BLaER1 treated with 17β-estradiol and CSF1 and Interleukin-3, amounts not matched to agents 10 nM and 100 nM (cell line): ENCODE measurements around the gene PTPN3.

Experiments used
- H3K27ac ChIP-seq, 11 experiments: shearing (Covaris generic); formaldehyde crosslinking; 2 replicates each; pipeline ENCODE4 v1.8.1; 2022
- H3K27me3 ChIP-seq, 11 experiments: shearing (Covaris generic); formaldehyde crosslinking; 2 replicates each; pipeline ENCODE4 v1.8.1; 2022
- H3K36me3 ChIP-seq, 11 experiments: shearing (Covaris generic); formaldehyde crosslinking; 2 replicates each; pipeline ENCODE4 v1.8.1; 2022
- H3K4me1 ChIP-seq, 10 experiments: shearing (Covaris generic); formaldehyde crosslinking; 2 replicates each; pipeline ENCODE4 v1.8.1; 2022
- H3K4me2 ChIP-seq, 11 experiments: shearing (Covaris generic); formaldehyde crosslinking; 2 replicates each; pipeline ENCODE4 v1.8.1; 2022
- H3K4me3 ChIP-seq, 10 experiments: shearing (Covaris generic); formaldehyde crosslinking; 2 replicates each; pipeline ENCODE4 v1.8.1; 2022
- H3K9ac ChIP-seq, 11 experiments: shearing (Covaris generic); formaldehyde crosslinking; 2 replicates each; pipeline ENCODE4 v1.8.1; 2022
- H3K9me3 ChIP-seq, 11 experiments: shearing (Covaris generic); formaldehyde crosslinking; replicated peaks in 1 of 11; 2 replicates each; pipeline ENCODE4 v1.8.1; 2022
- H4K20me1 ChIP-seq, 11 experiments: shearing (Covaris generic); formaldehyde crosslinking; 2 replicates each; pipeline ENCODE4 v1.8.1; 2022
- Cebpa-rat ChIP-seq, 11 experiments: shearing (Covaris generic); IDR thresholded peaks; 2 replicates each; pipeline ENCODE4 v1.8.1; 2022

PTPN3 gene

DNA sequence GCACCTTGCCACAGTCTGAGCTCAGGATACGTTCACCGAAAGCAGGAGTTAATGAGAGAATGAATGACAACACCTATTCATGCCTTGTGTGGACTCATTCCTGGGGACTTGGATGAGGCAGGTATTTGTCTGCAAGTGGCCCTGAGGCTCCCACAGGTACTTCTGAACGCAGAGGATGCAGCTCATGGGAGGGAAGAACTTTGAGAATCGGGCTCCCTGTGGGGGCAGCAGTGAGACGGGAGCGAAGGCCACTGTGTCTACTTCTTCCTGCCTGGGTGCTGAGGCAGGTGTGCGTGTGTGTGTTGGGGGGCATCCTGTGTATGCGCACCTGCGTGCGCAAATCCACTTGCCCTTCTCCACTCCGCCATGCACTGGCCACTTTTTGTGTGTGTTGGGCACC, 42.2 kb downstream of the PTPN3 start:
- no peak for TF ChIP-seq Cebpa-rat (IDR thresholded peaks at IDR 0.05)
- H3K27me3 ChIP-seq, result peaks cover 0 to 99% (median 0%) of the 10 kb centered on the region in 11 experiments; a peak in 10 of 22 replicates
- H3K27ac ChIP-seq, result peak overlapping the region in 1 of 11 experiments; percentile 45; a peak in 1 of 22 replicates
- H3K4me3 ChIP-seq, result no peak overlapping the region
- no peaks in the 10 kb centered on the region for H3K9me3 ChIP-seq
- H3K9ac ChIP-seq, result no peak overlapping the region
- no peaks in the 10 kb centered on the region for H3K36me3 ChIP-seq
- peak overlapping the region in 8 of 11 experiments; percentile 64 to 88 (median 79); a peak in 16 of 22 replicates for H3K4me2 ChIP-seq
- peaks cover 21 to 74% (median 51%) of the 10 kb centered on the region in 10 experiments for H3K4me1 ChIP-seq
- peaks cover 0 to 62% (median 0%) of the 10 kb centered on the region in 11 experiments; a peak in 6 of 22 replicates for H4K20me1 ChIP-seq

DNA sequence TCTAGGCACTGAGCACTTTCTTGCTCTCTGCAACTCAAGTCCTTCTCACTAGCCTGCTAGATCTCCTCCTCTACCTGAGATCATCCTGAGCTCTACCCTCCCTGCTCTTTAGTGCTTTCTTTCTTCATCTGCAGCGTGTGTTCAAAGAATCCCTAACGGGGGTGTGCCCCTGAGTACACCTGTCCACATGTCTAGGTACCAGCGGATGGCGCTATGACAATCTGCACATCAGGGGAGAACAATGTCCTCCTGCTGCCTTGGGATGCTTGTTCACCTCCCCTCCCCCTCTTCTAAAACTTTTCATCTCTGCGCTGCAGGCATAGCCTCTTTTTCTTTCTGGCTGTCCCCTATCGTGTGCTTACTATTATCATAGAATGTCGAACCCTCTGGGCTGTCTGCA, 42.7 kb downstream of the PTPN3 start:
- Histone ChIP-seq H3K27me3 (peaks cover 0 to 99% (median 0%) of the 10 kb centered on the region in 11 experiments; a peak in 10 of 22 replicates), H4K20me1 (peaks cover 0 to 58% (median 0%) of the 10 kb centered on the region in 11 experiments; a peak in 6 of 22 replicates), H3K4me3 (no peak overlapping the region), H3K27ac (no peak overlapping the region), H3K9me3 (no peaks in the 10 kb centered on the region), H3K4me2 (peak overlapping the region in 7 of 11 experiments; percentile 73 to 88 (median 80); a peak in 13 of 22 replicates), H3K9ac (no peak overlapping the region), H3K36me3 (no peaks in the 10 kb centered on the region), H3K4me1 (peaks cover 21 to 74% (median 51%) of the 10 kb centered on the region in 10 experiments)
- TF ChIP-seq Cebpa-rat (IDR thresholded peaks at IDR 0.05), result no peak

DNA sequence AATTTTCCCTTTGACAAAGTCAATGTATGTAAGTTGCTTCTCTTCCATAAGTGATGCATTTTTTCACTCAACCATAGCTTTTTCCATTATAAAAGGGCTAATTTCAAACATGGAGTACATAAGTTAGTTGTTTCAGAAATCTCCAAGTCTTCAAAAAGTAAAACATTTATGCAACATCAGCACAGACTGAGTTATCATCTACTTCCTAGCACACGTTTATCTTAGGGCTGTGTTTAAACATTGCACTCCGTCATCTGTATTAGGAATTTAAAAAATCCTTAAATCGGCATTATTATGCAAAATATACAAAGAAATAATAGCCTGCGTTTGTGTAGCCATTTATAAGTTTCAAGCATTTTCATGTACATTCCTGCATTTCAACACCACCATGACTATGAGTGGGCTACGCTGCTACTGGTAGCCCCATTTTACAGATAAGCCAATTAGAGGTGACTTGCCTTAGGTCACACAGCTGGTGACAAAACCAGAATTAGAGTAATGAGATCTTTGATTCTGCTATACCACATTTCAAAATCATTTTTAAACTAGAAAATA, 43.4 kb downstream of the PTPN3 start:
- Histone ChIP-seq H3K27ac (no peak overlapping the region), H3K9me3 (0 out of 22 replicates have a peak, but pooled peaks cover 0 to under 1% (median 0%) of the 10 kb centered on the region in 11 experiments), H3K4me1 (peaks cover 21 to 67% (median 50%) of the 10 kb centered on the region in 10 experiments), H3K36me3 (no peaks in the 10 kb centered on the region), H3K9ac (no peak overlapping the region), H3K4me3 (no peak overlapping the region), H3K4me2 (no peak overlapping the region), H4K20me1 (peaks cover 0 to 51% (median 0%) of the 10 kb centered on the region in 11 experiments; a peak in 6 of 22 replicates), H3K27me3 (peaks cover 0 to 99% (median 0%) of the 10 kb centered on the region in 11 experiments; a peak in 9 of 22 replicates)
- no peak for TF ChIP-seq Cebpa-rat (IDR thresholded peaks at IDR 0.05)

DNA sequence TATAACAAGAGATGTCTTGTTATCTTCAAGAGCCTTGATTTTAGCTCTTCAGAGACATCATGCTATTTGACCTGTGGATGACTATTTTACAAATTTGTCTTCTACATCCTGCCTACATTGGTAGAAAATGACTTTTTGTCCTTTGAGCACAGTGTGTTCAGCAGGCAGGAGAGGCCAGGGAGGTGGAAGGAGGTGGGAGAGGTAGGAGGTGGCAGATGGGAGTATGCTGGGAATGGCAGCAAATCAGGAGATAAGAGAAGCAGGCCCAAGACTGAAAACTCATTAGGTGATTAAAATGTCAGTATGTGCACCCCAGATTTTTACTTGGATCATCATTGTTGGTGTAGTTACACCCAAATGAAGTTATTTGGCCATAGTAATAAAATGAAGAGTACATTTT, 44.1 kb downstream of the PTPN3 start:
- Histone ChIP-seq H3K27ac (no peak overlapping the region), H3K36me3 (no peaks in the 10 kb centered on the region), H3K9ac (no peak overlapping the region), H3K9me3 (peaks cover 0 to 7% (median 4%) of the 10 kb centered on the region in 11 experiments; a peak in 10 of 22 replicates), H3K4me1 (peaks cover 21 to 66% (median 45%) of the 10 kb centered on the region in 10 experiments), H3K27me3 (peaks cover 0 to 99% (median 0%) of the 10 kb centered on the region in 11 experiments; a peak in 9 of 22 replicates), H3K4me2 (no peak overlapping the region), H4K20me1 (peaks cover 0 to 45% (median 0%) of the 10 kb centered on the region in 11 experiments; a peak in 5 of 22 replicates), H3K4me3 (no peak overlapping the region)
- TF ChIP-seq Cebpa-rat (IDR thresholded peaks at IDR 0.05), result no peak

DNA sequence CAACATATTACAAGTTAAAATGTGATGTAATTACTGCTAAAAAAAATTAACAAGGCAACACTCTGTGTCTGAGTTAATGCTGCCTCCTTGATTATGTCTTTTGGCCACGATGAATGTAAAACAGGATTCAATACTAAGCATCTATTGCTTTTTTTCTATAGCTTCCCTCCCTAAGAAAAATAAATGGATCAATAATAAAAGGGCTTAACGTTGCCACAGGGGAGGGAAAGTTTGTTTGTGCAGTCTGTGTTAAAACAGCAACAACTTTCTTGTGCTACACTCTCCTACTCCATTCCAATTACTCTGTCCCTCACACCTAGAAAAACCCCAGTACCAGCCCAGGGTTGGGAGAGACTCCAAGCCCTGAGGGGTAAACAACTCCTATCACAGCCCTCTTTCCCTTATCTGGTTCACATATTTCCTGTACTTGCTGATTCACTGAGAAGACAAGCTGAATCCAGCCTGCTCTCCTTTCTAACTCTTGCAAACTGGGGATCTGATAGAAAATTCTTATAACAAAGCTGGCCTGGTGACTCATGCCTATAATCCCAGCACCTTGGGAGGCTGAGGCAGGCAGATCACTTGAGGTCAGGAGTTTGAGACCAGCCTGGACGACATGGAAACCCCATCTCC, 44.8 kb downstream of the PTPN3 start:
- Histone ChIP-seq H4K20me1 (peaks cover 0 to 38% (median 0%) of the 10 kb centered on the region in 11 experiments; a peak in 5 of 22 replicates), H3K27me3 (peaks cover 0 to 99% (median 0%) of the 10 kb centered on the region in 11 experiments; a peak in 8 of 22 replicates), H3K4me1 (peaks cover 21 to 65% (median 41%) of the 10 kb centered on the region in 10 experiments), H3K9me3 (peaks cover 0 to 11% (median 7%) of the 10 kb centered on the region in 11 experiments; a peak in 10 of 22 replicates), H3K36me3 (no peaks in the 10 kb centered on the region), H3K27ac (no peak overlapping the region), H3K4me3 (no peak overlapping the region), H3K4me2 (no peak overlapping the region), H3K9ac (no peak overlapping the region)
- TF ChIP-seq Cebpa-rat (IDR thresholded peaks at IDR 0.05), result no peak

DNA sequence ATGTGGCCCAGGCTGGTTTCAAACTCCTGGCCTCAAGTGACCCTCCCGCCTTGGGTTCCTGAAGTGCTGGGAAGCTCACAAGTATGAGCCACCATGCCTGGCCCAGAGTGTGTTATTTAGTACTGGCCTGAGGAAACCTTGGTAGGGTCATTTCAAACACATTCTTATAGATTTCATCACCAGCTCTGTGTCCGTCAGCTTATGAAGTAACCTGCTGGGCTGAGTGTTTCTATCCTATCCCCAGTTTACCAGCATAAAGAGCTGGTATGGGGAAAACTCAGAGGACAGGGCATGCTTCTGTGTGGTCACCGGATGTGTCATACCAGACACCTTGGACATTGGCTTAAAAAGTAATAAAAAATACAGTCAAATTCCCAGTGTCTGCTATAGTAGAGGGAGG, 45.3 kb downstream of the PTPN3 start:
- no peak overlapping the region for H3K27ac ChIP-seq
- TF ChIP-seq Cebpa-rat (IDR thresholded peaks at IDR 0.05), result no peak

DNA sequence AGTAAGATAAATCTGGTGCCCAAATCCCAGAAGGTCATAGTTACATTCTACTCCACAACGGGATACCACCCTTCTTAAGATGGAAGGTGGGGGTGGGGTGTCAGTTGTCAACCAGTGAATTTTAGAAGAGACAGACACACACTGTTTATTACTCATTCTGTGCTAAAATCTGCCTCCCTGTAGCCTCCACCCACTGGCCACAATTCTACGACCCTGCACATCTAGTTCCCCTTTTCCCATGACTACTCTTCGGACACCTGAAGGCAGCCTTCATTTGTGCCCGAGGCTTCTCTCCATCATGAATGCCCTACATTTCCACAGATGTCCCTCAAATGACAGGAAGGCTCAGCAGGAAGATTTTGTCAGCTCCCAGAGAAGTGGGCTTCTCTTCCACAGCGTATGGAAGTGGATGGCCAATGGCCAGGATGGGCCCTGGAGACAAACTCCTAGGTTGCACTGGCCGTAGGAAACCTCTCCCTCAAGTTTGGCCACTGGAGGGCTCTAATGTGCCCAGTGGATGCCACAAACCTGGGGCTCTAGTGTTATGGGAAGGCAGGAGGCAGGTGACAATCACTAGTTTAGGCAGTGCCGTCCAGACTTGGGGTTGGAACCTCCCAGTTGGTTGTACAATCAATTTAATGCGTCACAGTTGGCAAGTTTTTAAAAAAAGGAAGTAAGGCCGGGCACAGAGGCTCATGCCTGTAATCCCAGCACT, 46.6 kb downstream of the PTPN3 start:
- Histone ChIP-seq H3K9ac (no peak overlapping the region), H3K27ac (no peak overlapping the region)
- no peak for TF ChIP-seq Cebpa-rat (IDR thresholded peaks at IDR 0.05)

More for the DNA sequence above, 45.3 kb downstream of the PTPN3 start:
- Histone ChIP-seq H4K20me1 (peaks cover 0 to 38% (median 0%) of the 10 kb centered on the region in 11 experiments; a peak in 5 of 22 replicates), H3K27me3 (peaks cover 0 to 99% (median 0%) of the 10 kb centered on the region in 11 experiments; a peak in 8 of 22 replicates), H3K4me1 (peaks cover 26 to 65% (median 41%) of the 10 kb centered on the region in 10 experiments), H3K9me3 (peaks cover 0 to 11% (median 7%) of the 10 kb centered on the region in 11 experiments; a peak in 10 of 22 replicates), H3K36me3 (no peaks in the 10 kb centered on the region), H3K9ac (no peak overlapping the region), H3K4me3 (no peak overlapping the region), H3K4me2 (0 out of 22 replicates have a peak overlapping the region, but pooled peaks of 1 of the 11 experiments have one; percentile 4)

DNA sequence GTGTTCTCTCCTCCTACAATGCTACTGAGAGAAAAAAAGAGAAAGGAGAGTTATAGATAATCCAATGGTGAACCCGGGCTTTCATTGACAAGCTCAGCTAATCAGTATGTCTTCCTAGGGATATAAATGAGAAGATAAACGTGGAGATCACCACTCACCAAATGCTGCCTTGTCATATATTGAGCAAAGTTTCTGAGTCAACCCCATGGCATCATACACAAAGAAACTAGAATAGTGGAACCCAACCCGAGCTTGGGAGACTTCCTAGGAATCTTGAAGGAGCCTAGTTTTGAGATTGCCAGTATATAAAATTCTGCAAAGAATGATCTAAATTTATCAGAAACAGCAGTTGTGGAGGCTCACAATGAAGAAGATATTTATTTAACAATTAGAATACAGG, 47.8 kb downstream of the PTPN3 start:
- no peak for TF ChIP-seq Cebpa-rat (IDR thresholded peaks at IDR 0.05)
- H3K9ac ChIP-seq, result no peak overlapping the region
- peaks cover 23 to 63% (median 32%) of the 10 kb centered on the region in 10 experiments for H3K4me1 ChIP-seq
- peaks cover 0 to 24% (median 0%) of the 10 kb centered on the region in 11 experiments; a peak in 4 of 22 replicates for H4K20me1 ChIP-seq
- H3K27ac ChIP-seq, result no peak overlapping the region
- H3K9me3 ChIP-seq, result peaks cover 0 to 15% (median 7%) of the 10 kb centered on the region in 11 experiments; a peak in 10 of 22 replicates
- H3K27me3 ChIP-seq, result peaks cover 0 to 99% (median 0%) of the 10 kb centered on the region in 11 experiments; a peak in 7 of 22 replicates
- H3K36me3 ChIP-seq, result no peaks in the 10 kb centered on the region
- no peak overlapping the region for H3K4me2 ChIP-seq
- no peak overlapping the region for H3K4me3 ChIP-seq

More for the DNA sequence above, 46.6 kb downstream of the PTPN3 start:
- H4K20me1 ChIP-seq, result peaks cover 0 to 35% (median 0%) of the 10 kb centered on the region in 11 experiments; a peak in 4 of 22 replicates
- H3K36me3 ChIP-seq, result no peaks in the 10 kb centered on the region
- no peak overlapping the region for H3K4me3 ChIP-seq
- H3K27me3 ChIP-seq, result peaks cover 0 to 99% (median 0%) of the 10 kb centered on the region in 11 experiments; a peak in 8 of 22 replicates
- H3K4me1 ChIP-seq, result peaks cover 29 to 65% (median 40%) of the 10 kb centered on the region in 10 experiments
- H3K9me3 ChIP-seq, result peaks cover 0 to 11% (median 7%) of the 10 kb centered on the region in 11 experiments; a peak in 10 of 22 replicates
- H3K4me2 ChIP-seq, result peak overlapping the region in 7 of 11 experiments; percentile 2 to 38 (median 9); a peak in 8 of 22 replicates
